ENCODE data around the gene ZNF337. TPM values are rescaled to one million over a fixed set of nuclear protein-coding genes. Genes with fewer than 3 reads are reported as not detected.

Gene ZNF337
- total RNA-seq, 1 experiment from 2014 or later: 11.4 TPM

DNA sequence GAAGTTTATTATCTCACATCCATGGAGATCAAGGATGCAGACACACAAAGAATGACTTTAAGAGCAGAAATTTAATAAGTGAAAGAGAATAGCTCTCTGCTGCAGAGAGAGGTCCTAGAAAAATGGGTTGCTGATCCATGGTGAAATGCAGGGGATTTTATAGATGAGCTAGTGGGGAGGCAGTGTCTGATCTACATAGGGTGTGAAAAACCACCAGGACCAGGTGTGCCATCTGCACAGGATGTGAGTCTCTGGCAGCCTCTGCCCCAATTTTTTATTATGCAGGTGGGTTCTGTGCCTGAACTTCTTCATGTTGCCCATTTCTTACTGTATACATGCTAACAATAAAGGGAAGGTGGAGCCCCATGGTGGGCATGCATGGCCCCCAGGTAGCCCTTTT, 52.9 kb downstream of the ZNF337 start:
- Histone ChIP-seq H3K9me3 (ENCODE audit: control insufficient read depth in 1 of 2, insufficient read depth in 1 of 2, low read depth in 1 of 2, low read length in 2 of 2) (0 out of 4 replicates have a peak, but pooled peaks cover 0 to 3% of the 10 kb centered on the region in 2 experiments), H3K36me3 (ENCODE audit: control insufficient read depth in 1 of 2, insufficient read depth in 2 of 2, low read length in 2 of 2) (no peaks in the 10 kb centered on the region), H3K4me2 (ENCODE audit: low read length) (no peak overlapping the region), H3K4me3 (replicated peaks in 1 of 2; ENCODE audit: low read depth in 1 of 2, low read length in 2 of 2) (no peak overlapping the region), H3K27ac (ENCODE audit: low read depth, low read length) (no peak overlapping the region), H3K9ac (ENCODE audit: low read length) (no peak overlapping the region), H4K20me1 (ENCODE audit: insufficient read depth) (no peaks in the 10 kb centered on the region), H3K4me1 (ENCODE audit: control insufficient read depth in 1 of 2, insufficient read depth in 2 of 2, low read length in 2 of 2) (no peaks in the 10 kb centered on the region), H3K79me2 (ENCODE audit: insufficient read depth, low read length) (no peaks in the 10 kb centered on the region), H2AFZ (ENCODE audit: low read depth, low read length, poor library complexity, severe bottlenecking) (no peak overlapping the region), H3K27me3 (ENCODE audit: insufficient read depth, low read length) (no peaks in the 10 kb centered on the region), H3K9me2 (ENCODE audit: insufficient read depth) (no peaks in the 10 kb centered on the region)
- ChIA-PET CTCF (no interaction called here), POLR2A (no interaction called here), RAD21 (ENCODE audit: low non-redundant PET in 1 of 2, low total read pairs in 2 of 2, uncharacterized antibody in 2 of 2, unreplicated experiment in 2 of 2) (no interaction called here)
- no TSS peak for BruUV-seq (replicated peaks)
- TF ChIP-seq, protein P1, sequence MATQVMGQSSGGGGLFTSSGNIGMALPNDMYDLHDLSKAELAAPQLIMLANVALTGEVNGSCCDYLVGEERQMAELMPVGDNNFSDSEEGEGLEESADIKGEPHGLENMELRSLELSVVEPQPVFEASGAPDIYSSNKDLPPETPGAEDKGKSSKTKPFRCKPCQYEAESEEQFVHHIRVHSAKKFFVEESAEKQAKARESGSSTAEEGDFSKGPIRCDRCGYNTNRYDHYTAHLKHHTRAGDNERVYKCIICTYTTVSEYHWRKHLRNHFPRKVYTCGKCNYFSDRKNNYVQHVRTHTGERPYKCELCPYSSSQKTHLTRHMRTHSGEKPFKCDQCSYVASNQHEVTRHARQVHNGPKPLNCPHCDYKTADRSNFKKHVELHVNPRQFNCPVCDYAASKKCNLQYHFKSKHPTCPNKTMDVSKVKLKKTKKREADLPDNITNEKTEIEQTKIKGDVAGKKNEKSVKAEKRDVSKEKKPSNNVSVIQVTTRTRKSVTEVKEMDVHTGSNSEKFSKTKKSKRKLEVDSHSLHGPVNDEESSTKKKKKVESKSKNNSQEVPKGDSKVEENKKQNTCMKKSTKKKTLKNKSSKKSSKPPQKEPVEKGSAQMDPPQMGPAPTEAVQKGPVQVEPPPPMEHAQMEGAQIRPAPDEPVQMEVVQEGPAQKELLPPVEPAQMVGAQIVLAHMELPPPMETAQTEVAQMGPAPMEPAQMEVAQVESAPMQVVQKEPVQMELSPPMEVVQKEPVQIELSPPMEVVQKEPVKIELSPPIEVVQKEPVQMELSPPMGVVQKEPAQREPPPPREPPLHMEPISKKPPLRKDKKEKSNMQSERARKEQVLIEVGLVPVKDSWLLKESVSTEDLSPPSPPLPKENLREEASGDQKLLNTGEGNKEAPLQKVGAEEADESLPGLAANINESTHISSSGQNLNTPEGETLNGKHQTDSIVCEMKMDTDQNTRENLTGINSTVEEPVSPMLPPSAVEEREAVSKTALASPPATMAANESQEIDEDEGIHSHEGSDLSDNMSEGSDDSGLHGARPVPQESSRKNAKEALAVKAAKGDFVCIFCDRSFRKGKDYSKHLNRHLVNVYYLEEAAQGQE (IDR thresholded peaks at IDR 0.05; ENCODE audit: low read depth): no peak
- ATAC-seq: no peak
- DNase-seq (ENCODE audit: low read depth, low spot score): no peak
- intact Hi-C loops (cut with micrococcal nuclease): loop anchor here (2.0 kb wide), 1 partner anchor 19 kb away; the partner anchor contains the start of gene NANP

DNA sequence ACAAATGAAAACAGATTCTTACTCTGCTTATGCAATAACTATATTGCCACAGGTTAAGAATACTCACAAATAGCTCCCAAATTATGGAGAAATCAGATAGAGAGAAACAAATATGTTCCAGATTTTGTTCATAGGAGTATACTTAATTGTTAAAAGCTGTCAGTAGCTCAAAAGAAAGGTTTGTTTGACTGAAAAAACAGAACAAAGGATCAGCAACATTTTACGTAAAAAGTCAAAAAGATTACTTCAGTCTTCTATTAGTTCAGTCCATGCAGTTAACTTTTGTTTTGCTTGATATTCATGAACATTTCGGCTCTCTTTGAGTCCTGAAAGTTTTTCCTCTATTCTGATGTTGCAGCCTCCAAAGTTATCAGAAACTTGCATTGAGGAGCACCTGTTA, 59.4 kb downstream of the ZNF337 start:
- H2AFZ ChIP-seq (ENCODE audit: low read depth, low read length, poor library complexity, severe bottlenecking): no peak overlapping the region
- no peak for TF ChIP-seq CBX3 (IDR thresholded peaks at IDR 0.05; ENCODE audit: low read depth)
- TF ChIP-seq EZH2phosphoT487 (IDR thresholded peaks at IDR 0.05; ENCODE audit: borderline replicate concordance): no peak
- TF ChIP-seq, protein P1 (IDR thresholded peaks at IDR 0.05; ENCODE audit: low read depth): no peak
- ChIA-PET CTCF (no interaction called here), RAD21 (ENCODE audit: low non-redundant PET in 1 of 2, low total read pairs in 2 of 2, uncharacterized antibody in 2 of 2, unreplicated experiment in 2 of 2) (no interaction called here), POLR2A (no interaction called here)
- H3K9me2 ChIP-seq (ENCODE audit: insufficient read depth): no peaks in the 10 kb centered on the region
- H3K36me3 ChIP-seq (ENCODE audit: control insufficient read depth in 1 of 2, insufficient read depth in 2 of 2, low read length in 2 of 2): 0 out of 4 replicates have a peak, but pooled peaks cover 0 to 11% of the 10 kb centered on the region in 2 experiments
- H3K27ac ChIP-seq (ENCODE audit: low read depth, low read length): no peak overlapping the region
- H3K4me2 ChIP-seq (ENCODE audit: low read length): no peak overlapping the region
- intact Hi-C loops (cut with micrococcal nuclease): no loop called here
- H3K4me1 ChIP-seq (ENCODE audit: control insufficient read depth in 1 of 2, insufficient read depth in 2 of 2, low read length in 2 of 2): peaks cover 0 to 7% of the 10 kb centered on the region in 2 experiments; a peak in 1 of 4 replicates
- no peaks in the 10 kb centered on the region for H3K79me2 ChIP-seq (ENCODE audit: insufficient read depth, low read length)
- H3K9me3 ChIP-seq (ENCODE audit: control insufficient read depth in 1 of 2, insufficient read depth in 1 of 2, low read depth in 1 of 2, low read length in 2 of 2): peaks cover 0 to 11% of the 10 kb centered on the region in 2 experiments; a peak in 1 of 4 replicates
- H3K9ac ChIP-seq (ENCODE audit: low read length): no peak overlapping the region
- no peak for DNase-seq (ENCODE audit: low read depth, low spot score)
- no peaks in the 10 kb centered on the region for H3K27me3 ChIP-seq (ENCODE audit: insufficient read depth, low read length)
- no peaks in the 10 kb centered on the region for H4K20me1 ChIP-seq (ENCODE audit: insufficient read depth)
- no peak overlapping the region for H3K4me3 ChIP-seq (replicated peaks in 1 of 2; ENCODE audit: low read depth in 1 of 2, low read length in 2 of 2)
- BruUV-seq (replicated peaks): no TSS peak
- ATAC-seq: no peak
